Hepatocyte (in vitro differentiated cells): ENCODE results near the gene SLC2A8. TPM values are rescaled to one million over a fixed set of nuclear protein-coding genes. Genes with fewer than 3 reads are reported as not detected.

Experiments used
- DNase-seq: peaks from one replicate; pipeline ENCODE4 v3.0.0-alpha.2; 2016; ENCODE audit warnings: low spot score
- H2AFZ ChIP-seq: fragments of 200-600 bp; sonication (generic); 2 replicates; pipeline ENCODE4 v1.6.0; 2016; ENCODE audit warnings: antibody characterized with exemption, mild to moderate bottlenecking
- H3K27ac ChIP-seq: fragments of 200-600 bp; sonication (generic); 2 replicates; pipeline ENCODE4 v1.5.1; 2016; ENCODE audit warnings: mild to moderate bottlenecking
- H3K27me3 ChIP-seq: fragments of 200-600 bp; sonication (generic); 2 replicates; pipeline ENCODE4 v1.6.1; 2016
- H3K36me3 ChIP-seq: fragments of 200-600 bp; sonication (generic); replicated peaks from 2 replicates; pipeline ENCODE4 v1.5.1; 2016; ENCODE audit warnings: low read depth; ENCODE audit not compliant: insufficient read depth
- H3K4me1 ChIP-seq: fragments of 200-600 bp; sonication (generic); 2 replicates; pipeline ENCODE4 v1.5.1; 2016; ENCODE audit warnings: mild to moderate bottlenecking, moderate library complexity; ENCODE audit not compliant: insufficient read depth
- H3K4me2 ChIP-seq: fragments of 200-600 bp; sonication (generic); 2 replicates; pipeline ENCODE4 v1.6.0; 2016
- H3K4me3 ChIP-seq: fragments of 200-600 bp; sonication (generic); 2 replicates; pipeline ENCODE4 v1.5.1; 2016; ENCODE audit warnings: mild to moderate bottlenecking
- H3K79me2 ChIP-seq: fragments of 200-600 bp; sonication (generic); 2 replicates; pipeline ENCODE4 v1.6.0; 2017; ENCODE audit warnings: mild to moderate bottlenecking
- H3K9me2 ChIP-seq: fragments of 200-600 bp; sonication (generic); replicated peaks from 2 replicates; pipeline ENCODE4 v1.6.0; 2017; ENCODE audit warnings: mild to moderate bottlenecking; ENCODE audit not compliant: insufficient read depth
- H3K9me3 ChIP-seq: fragments of 200-600 bp; sonication (generic); 2 replicates; pipeline ENCODE4 v1.5.1; 2016; ENCODE audit warnings: low read depth, mild to moderate bottlenecking
- H4K20me1 ChIP-seq: fragments of 200-600 bp; sonication (generic); 2 replicates; pipeline ENCODE4 v1.6.0; 2016; ENCODE audit warnings: mild to moderate bottlenecking; ENCODE audit not compliant: insufficient read depth, poor library complexity, severe bottlenecking
- EZH2 ChIP-seq: fragments of 200-600 bp; sonication (generic); IDR thresholded peaks from 2 replicates; pipeline ENCODE4 v1.6.1; 2016; ENCODE audit warnings: antibody characterized with exemption, mild to moderate bottlenecking, borderline replicate concordance
- EZH2phosphoT487 ChIP-seq: fragments of 200-600 bp; sonication (generic); IDR thresholded peaks from one replicate; pipeline ENCODE4 v1.6.1; 2018; ENCODE audit warnings: antibody characterized with exemption, mild to moderate bottlenecking, low read depth, moderate library complexity; ENCODE audit not compliant: unreplicated experiment, severe bottlenecking
- WGBS: methylation state at CpG from one replicate; pipeline ENCODE4 v1.1.6; 2016; ENCODE audit warnings: low lambda C conversion rate; ENCODE audit errors: missing lambda C conversion rate; 5-methylcytosine and 5-hydroxymethylcytosine counted together
- polyA plus RNA-seq: library from polyadenylated mRNA; unstranded; fragments of >200 nt; fragmentation: Nextera tagmentation; extraction: Ambion mirVana; gene quantifications from 2 replicates; pipeline ENCODE4 v1.2.1, GENCODE V29; 2016
- total RNA-seq: library from RNA; depleted of rRNA; stranded (reverse); fragments of >200 nt; gene quantifications from 2 replicates; pipeline ENCODE4 v1.2.3, GENCODE V29; 2014
- TF ChIP-seq, protein P1 (sequence below): fragments of 200-600 bp; sonication (generic); IDR thresholded peaks from 2 replicates; pipeline ENCODE4 v1.5.1; 2016; ENCODE audit warnings: antibody characterized with exemption, mild to moderate bottlenecking; ENCODE audit not compliant: poor library complexity

The SLC2A8 gene
- total and polyA plus RNA-seq, 2 experiments from 2014 or later, result 91.7 to 145 TPM

- DNase-seq, result no peak
- 56% methylated on average over 3 of the region's 3 CpGs for WGBS
- TF ChIP-seq EZH2 (no peak), EZH2phosphoT487 (no peak)
- TF ChIP-seq, protein P1, sequence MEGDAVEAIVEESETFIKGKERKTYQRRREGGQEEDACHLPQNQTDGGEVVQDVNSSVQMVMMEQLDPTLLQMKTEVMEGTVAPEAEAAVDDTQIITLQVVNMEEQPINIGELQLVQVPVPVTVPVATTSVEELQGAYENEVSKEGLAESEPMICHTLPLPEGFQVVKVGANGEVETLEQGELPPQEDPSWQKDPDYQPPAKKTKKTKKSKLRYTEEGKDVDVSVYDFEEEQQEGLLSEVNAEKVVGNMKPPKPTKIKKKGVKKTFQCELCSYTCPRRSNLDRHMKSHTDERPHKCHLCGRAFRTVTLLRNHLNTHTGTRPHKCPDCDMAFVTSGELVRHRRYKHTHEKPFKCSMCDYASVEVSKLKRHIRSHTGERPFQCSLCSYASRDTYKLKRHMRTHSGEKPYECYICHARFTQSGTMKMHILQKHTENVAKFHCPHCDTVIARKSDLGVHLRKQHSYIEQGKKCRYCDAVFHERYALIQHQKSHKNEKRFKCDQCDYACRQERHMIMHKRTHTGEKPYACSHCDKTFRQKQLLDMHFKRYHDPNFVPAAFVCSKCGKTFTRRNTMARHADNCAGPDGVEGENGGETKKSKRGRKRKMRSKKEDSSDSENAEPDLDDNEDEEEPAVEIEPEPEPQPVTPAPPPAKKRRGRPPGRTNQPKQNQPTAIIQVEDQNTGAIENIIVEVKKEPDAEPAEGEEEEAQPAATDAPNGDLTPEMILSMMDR, result no peak
- H3K27me3 ChIP-seq, result no peaks in the 10 kb centered on the region
- no peak overlapping the region for H3K4me3 ChIP-seq
- peak overlapping the region; percentile 55 for H3K27ac ChIP-seq
- H3K36me3 ChIP-seq, result no peaks in the 10 kb centered on the region
- H2AFZ ChIP-seq, result no peak overlapping the region
- H3K9me3 ChIP-seq, result no peaks in the 10 kb centered on the region
- H3K4me1 ChIP-seq, result no peaks in the 10 kb centered on the region
- no peak overlapping the region for H3K4me2 ChIP-seq
- no peaks in the 10 kb centered on the region for H3K9me2 ChIP-seq
- H3K79me2 ChIP-seq, result no peaks in the 10 kb centered on the region
- no peaks in the 10 kb centered on the region for H4K20me1 ChIP-seq
Measured at GRCh38 chr9:127361561-127361960, 35.4 kb upstream of the SLC2A8 start.

DNA sequence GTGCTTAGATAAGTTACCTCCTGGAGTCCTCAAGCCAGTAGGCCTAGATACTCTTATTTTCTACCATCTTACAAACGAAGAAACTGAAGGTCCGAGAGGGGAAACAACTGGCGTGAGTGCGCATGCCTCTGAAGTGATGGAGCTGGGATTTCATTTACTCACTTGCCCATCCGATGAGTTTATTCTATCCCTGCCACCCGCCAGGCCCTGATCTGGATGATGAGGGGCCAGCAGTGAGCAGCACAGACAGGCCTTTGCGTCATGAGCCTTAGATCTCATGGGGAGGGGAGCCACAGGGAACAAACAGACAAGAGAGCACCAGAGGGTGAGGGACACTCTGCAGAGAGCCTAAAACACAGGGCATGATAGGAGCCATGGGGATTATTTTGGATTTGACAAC lies 34.1 kb upstream of the SLC2A8 start:
- H3K27ac ChIP-seq, result no peak overlapping the region
- H3K4me2 ChIP-seq, result no peak overlapping the region
- H3K4me1 ChIP-seq, result no peaks in the 10 kb centered on the region
- no peaks in the 10 kb centered on the region for H3K79me2 ChIP-seq
- WGBS, result 92% methylated on average over 7 of the region's 7 CpGs
- TF ChIP-seq, protein P1, result no peak
- no peak for TF ChIP-seq EZH2phosphoT487
- no peak for TF ChIP-seq EZH2
- DNase-seq, result no peak
- no peaks in the 10 kb centered on the region for H3K9me2 ChIP-seq
- H3K4me3 ChIP-seq, result no peak overlapping the region
- H4K20me1 ChIP-seq, result no peaks in the 10 kb centered on the region
- H3K9me3 ChIP-seq, result no peaks in the 10 kb centered on the region
- no peaks in the 10 kb centered on the region for H3K27me3 ChIP-seq
- H2AFZ ChIP-seq, result no peak overlapping the region
- no peaks in the 10 kb centered on the region for H3K36me3 ChIP-seq

DNA sequence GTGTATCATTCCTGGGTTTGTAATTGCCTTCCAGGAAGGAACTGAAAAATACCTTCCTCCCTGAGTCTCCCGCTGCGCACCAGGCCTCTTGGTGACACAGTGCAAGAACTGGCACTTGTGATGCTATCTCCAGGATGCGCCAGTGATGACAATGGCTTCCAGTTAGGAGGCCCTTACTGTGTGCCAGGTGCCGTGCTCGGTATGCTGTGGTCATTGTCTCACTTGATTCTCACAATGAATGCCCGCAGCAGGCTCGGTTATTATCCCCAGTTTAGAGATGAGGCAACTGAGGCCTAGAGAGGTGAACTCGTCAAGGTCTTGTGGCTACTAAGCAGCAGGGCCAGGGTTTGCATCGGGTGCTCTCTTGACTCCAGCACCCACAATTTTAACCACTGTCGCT lies 31.5 kb upstream of the SLC2A8 start:
- H3K27ac ChIP-seq, result no peak overlapping the region
- no peak for DNase-seq
- H2AFZ ChIP-seq, result no peak overlapping the region
- WGBS, result 98% methylated on average over 10 of the region's 10 CpGs
- TF ChIP-seq EZH2 (no peak), EZH2phosphoT487 (no peak)
- TF ChIP-seq, protein P1, result no peak
- no peaks in the 10 kb centered on the region for H3K27me3 ChIP-seq
- H3K4me3 ChIP-seq, result no peak overlapping the region
- no peaks in the 10 kb centered on the region for H3K9me3 ChIP-seq
- H3K79me2 ChIP-seq, result no peaks in the 10 kb centered on the region
- H4K20me1 ChIP-seq, result no peaks in the 10 kb centered on the region
- no peaks in the 10 kb centered on the region for H3K36me3 ChIP-seq
- H3K4me2 ChIP-seq, result no peak overlapping the region
- no peaks in the 10 kb centered on the region for H3K4me1 ChIP-seq
- no peaks in the 10 kb centered on the region for H3K9me2 ChIP-seq

DNA sequence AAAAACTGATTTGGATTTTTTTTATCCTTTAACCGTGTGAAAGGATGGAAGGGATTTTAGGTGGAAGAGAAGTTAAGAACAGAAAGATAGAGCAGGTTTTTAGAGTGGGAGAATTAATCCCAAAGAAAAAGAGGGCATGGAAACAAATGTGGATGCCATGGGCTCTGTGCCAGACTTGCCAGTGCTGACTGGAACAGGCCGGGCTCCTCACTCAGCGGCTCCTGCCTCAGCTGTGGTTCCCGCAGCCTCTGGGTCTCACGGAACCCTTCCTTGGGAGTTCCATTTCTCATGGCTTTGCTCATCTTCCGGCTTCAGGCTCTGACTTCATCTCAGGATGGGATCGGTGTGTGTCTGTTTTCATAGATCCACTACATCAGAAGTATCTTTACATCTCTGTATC lies 30.4 kb upstream of the SLC2A8 start:
- no peak overlapping the region for H3K4me3 ChIP-seq
- H3K79me2 ChIP-seq, result no peaks in the 10 kb centered on the region
- no peak overlapping the region for H2AFZ ChIP-seq
- no peaks in the 10 kb centered on the region for H3K9me2 ChIP-seq
- no peaks in the 10 kb centered on the region for H3K9me3 ChIP-seq
- TF ChIP-seq EZH2 (no peak), EZH2phosphoT487 (no peak)
- TF ChIP-seq, protein P1, result no peak
- no peaks in the 10 kb centered on the region for H3K36me3 ChIP-seq
- H4K20me1 ChIP-seq, result no peaks in the 10 kb centered on the region
- DNase-seq, result no peak
- 94% methylated on average over 7 of the region's 7 CpGs for WGBS
- no peaks in the 10 kb centered on the region for H3K27me3 ChIP-seq
- H3K27ac ChIP-seq, result no peak overlapping the region
- no peak overlapping the region for H3K4me2 ChIP-seq
- H3K4me1 ChIP-seq, result no peaks in the 10 kb centered on the region
